ENCODE data around the gene LFNG. TPM values are rescaled to one million over a fixed set of nuclear protein-coding genes. Genes with fewer than 3 reads are reported as not detected.

Gene LFNG
- total RNA-seq, 1 experiment from 2014 or later: 38.1 TPM

- BruUV-seq (replicated peaks): no TSS peak
- in situ Hi-C loops (cut with HindIII; ENCODE audit: low pct_unique_long_range_greater_than_20kb, low sequenced_read_pairs) (no loop called here), intact Hi-C loops (cut with micrococcal nuclease; ENCODE audit: unreplicated experiment) (no loop called here)
- no peaks in the 10 kb centered on the region for H3K9me3 ChIP-seq (ENCODE audit: control insufficient read depth, insufficient read depth, low read depth, low read length)
- peaks cover 10% of the 10 kb centered on the region for H3K36me3 ChIP-seq (ENCODE audit: control insufficient read depth, insufficient read depth, low read length)
- peak overlapping the region; percentile 96 for H3K27ac ChIP-seq (ENCODE audit: low read length)
- no peaks in the 10 kb centered on the region for H3K27me3 ChIP-seq (ENCODE audit: control insufficient read depth, insufficient read depth, low read length)
- no peak for DNase-seq (ENCODE audit: low read depth, low spot score)
- H3K4me3 ChIP-seq (ENCODE audit: low read depth in 2 of 2, low read length in 2 of 2): peak overlapping the region; percentile 61 to 75
- CTCF ChIA-PET: no interaction called here
- ATAC-seq: no peak
- H3K4me1 ChIP-seq (ENCODE audit: control insufficient read depth, insufficient read depth, low read length): peaks cover 13% of the 10 kb centered on the region
- POLR2A ChIA-PET: no interaction called here
- TF ChIP-seq TCF7L2 (IDR thresholded peaks at IDR 0.05; ENCODE audit: low read depth, low read length): no peak
- TF ChIP-seq SIN3A (IDR thresholded peaks at IDR 0.05; ENCODE audit: borderline replicate concordance, insufficient read depth, low read depth, low read length): no peak
- TF ChIP-seq REST (IDR thresholded peaks at IDR 0.05; ENCODE audit: insufficient read depth in 1 of 2, low read depth in 2 of 2, low read length in 1 of 2): no peak
- no peak for TF ChIP-seq POLR2AphosphoS5 (IDR thresholded peaks at IDR 0.05; ENCODE audit: low read depth, low read length)
- TF ChIP-seq CTCF (IDR thresholded peaks at IDR 0.05): no peak
These were observed 35.1 kb downstream of the LFNG start for GRCh38 chr7:2554661-2555111.

GRCh38 chr7:2555121-2556052 is 35.8 kb downstream of the LFNG start, which contains the start of gene BRAT1:
BRAT1 (minus strand) TSS chr7:2555524; CDS start chr7:2554431, 1,093 bp downstream.
- peak within 1 kb of the TSS; percentile 61 to 75 for H3K4me3 ChIP-seq (ENCODE audit: low read depth in 2 of 2, low read length in 2 of 2)
- CTCF ChIA-PET: interaction anchor here (0.7 kb wide), 1 partner anchor 10 kb away, joined by 15 read pairs; no protein-coding TSS in a partner anchor
- intact Hi-C loops (cut with micrococcal nuclease; ENCODE audit: unreplicated experiment): no loop called here
- TF ChIP-seq REST (IDR thresholded peaks at IDR 0.05; ENCODE audit: insufficient read depth in 1 of 2, low read depth in 2 of 2, low read length in 1 of 2): no peak
- TF ChIP-seq CTCF (IDR thresholded peaks at IDR 0.05): 0 out of 2 replicates have a peak, but pooled peaks have one; percentile 29
- 0 out of 2 replicates have a peak, but pooled peaks have one; percentile 14 for TF ChIP-seq SIN3A (IDR thresholded peaks at IDR 0.05; ENCODE audit: borderline replicate concordance, insufficient read depth, low read depth, low read length)
- TF ChIP-seq TCF7L2 (IDR thresholded peaks at IDR 0.05; ENCODE audit: low read depth, low read length): peak; percentile 39; the same call in 1 of the 2 replicates
- TF ChIP-seq POLR2AphosphoS5 (IDR thresholded peaks at IDR 0.05; ENCODE audit: low read depth, low read length): peak; percentile 78
- H3K36me3 ChIP-seq (ENCODE audit: control insufficient read depth, insufficient read depth, low read length): peaks cover 10% of the 10 kb centered on the region
- no TSS peak for BruUV-seq (replicated peaks)
- H3K4me1 ChIP-seq (ENCODE audit: control insufficient read depth, insufficient read depth, low read length): peaks cover 16% of the 10 kb centered on the region
- POLR2A ChIA-PET: interaction anchor here (0.7 kb wide), 1 partner anchor 35 kb away, joined by 8 read pairs; no protein-coding TSS in a partner anchor
- no peaks in the 10 kb centered on the region for H3K9me3 ChIP-seq (ENCODE audit: control insufficient read depth, insufficient read depth, low read depth, low read length)
- no peaks in the 10 kb centered on the region for H3K27me3 ChIP-seq (ENCODE audit: control insufficient read depth, insufficient read depth, low read length)
- DNase-seq (ENCODE audit: low read depth, low spot score) (peak; percentile 72), ATAC-seq (peak; percentile 87)
- in situ Hi-C loops (cut with HindIII; ENCODE audit: low pct_unique_long_range_greater_than_20kb, low sequenced_read_pairs): no loop called here
- H3K27ac ChIP-seq (ENCODE audit: low read length): peak within 1 kb of the TSS; percentile 96
